Mesenteric fat pad (tissue), 1 donor: Measurements from ENCODE around the gene ZBTB11. TPM values are rescaled to one million over a fixed set of nuclear protein-coding genes. Genes with fewer than 3 reads are reported as not detected.
"Not testable (repeated sequence)": the region's sequence is repeated elsewhere in the genome, so short reads cannot be mapped to it uniquely, and the experiment has no call there.

Experiments
- DNase-seq: peaks from one replicate; pipeline ENCODE4 v3.0.0-alpha.2; 2020; ENCODE audit warnings: low spot score
- total RNA-seq: library from RNA; stranded (reverse); fragmentation: NEBNext Ultra II Directional; extraction: Animal tissue kit (Norgen Biotek cat#: 25700); gene quantifications from one replicate; pipeline ENCODE4 v1.2.1, GENCODE V29; 2021
- donor health status: DM: yes; HTN: yes; CAD: no.

Gene ZBTB11
- total RNA-seq, 1 donor from 2014 or later: 15.1 TPM

GRCh38 chr3:101646726-101647125 lies 30.2 kb downstream of the ZBTB11 start:
- DNase-seq: no peak

- DNase-seq: no peak
These were observed 32.9 kb downstream of the ZBTB11 start for GRCh38 chr3:101643861-101644613.

- no peak for DNase-seq
These were observed 33.7 kb downstream of the ZBTB11 start for GRCh38 chr3:101643009-101643844.

- no peak for DNase-seq
These were observed 34.5 kb downstream of the ZBTB11 start for GRCh38 chr3:101642441-101642840.

- not testable (repeated sequence) for DNase-seq
These were observed 35.4 kb downstream of the ZBTB11 start for GRCh38 chr3:101641397-101642115.

GRCh38 chr3:101640256-101640655 lies 36.7 kb downstream of the ZBTB11 start:
- DNase-seq: no peak

GRCh38 chr3:101639280-101639963 lies 37.5 kb downstream of the ZBTB11 start:
- no peak for DNase-seq

- peak; percentile 43 for DNase-seq
These were observed 38.6 kb downstream of the ZBTB11 start for GRCh38 chr3:101638261-101638745.

GRCh38 chr3:101637451-101637850 lies 39.5 kb downstream of the ZBTB11 start:
- no peak for DNase-seq

- DNase-seq: no peak
These were observed 40.8 kb downstream of the ZBTB11 start for GRCh38 chr3:101635954-101636798.

GRCh38 chr3:101635345-101635744 lies 41.6 kb downstream of the ZBTB11 start:
- no peak for DNase-seq

- DNase-seq: no peak
These were observed 42.2 kb downstream of the ZBTB11 start for GRCh38 chr3:101634591-101635196.

GRCh38 chr3:101633186-101633585 lies 43.7 kb downstream of the ZBTB11 start:
- no peak for DNase-seq

GRCh38 chr3:101632586-101632985 lies 44.3 kb downstream of the ZBTB11 start:
- DNase-seq: no peak

- DNase-seq: not testable (repeated sequence)
These were observed 45.0 kb downstream of the ZBTB11 start for GRCh38 chr3:101631959-101632358.

- no peak for DNase-seq
These were observed 45.7 kb downstream of the ZBTB11 start for GRCh38 chr3:101631098-101631796.

- no peak for DNase-seq
These were observed 47.7 kb downstream of the ZBTB11 start for GRCh38 chr3:101629219-101629618.

- no peak for DNase-seq
These were observed 51.1 kb downstream of the ZBTB11 start for GRCh38 chr3:101625879-101626278.

- no peak for DNase-seq
These were observed 52.1 kb downstream of the ZBTB11 start for GRCh38 chr3:101624857-101625256.
